NCI-H526 (cell line): Measurements from ENCODE around the gene SETBP1.

Experiments used
- DNase-seq, 2 experiments: peaks; one replicate each; lab custom pipeline; 2025; lab: John Stamatoyannopoulos, UW

Gene SETBP1

GRCh38 chr18:45069546-45069945 is 388.9 kb downstream of the SETBP1 start:
- DNase-seq = no peak

- DNase-seq = no peak
Measured at GRCh38 chr18:45071956-45072355, 391.3 kb downstream of the SETBP1 start.

GRCh38 chr18:45073556-45073955 is 392.9 kb downstream of the SETBP1 start:
- DNase-seq = no peak

- no peak for DNase-seq
Measured at GRCh38 chr18:45081566-45082181, 401.0 kb downstream of the SETBP1 start.

DNA sequence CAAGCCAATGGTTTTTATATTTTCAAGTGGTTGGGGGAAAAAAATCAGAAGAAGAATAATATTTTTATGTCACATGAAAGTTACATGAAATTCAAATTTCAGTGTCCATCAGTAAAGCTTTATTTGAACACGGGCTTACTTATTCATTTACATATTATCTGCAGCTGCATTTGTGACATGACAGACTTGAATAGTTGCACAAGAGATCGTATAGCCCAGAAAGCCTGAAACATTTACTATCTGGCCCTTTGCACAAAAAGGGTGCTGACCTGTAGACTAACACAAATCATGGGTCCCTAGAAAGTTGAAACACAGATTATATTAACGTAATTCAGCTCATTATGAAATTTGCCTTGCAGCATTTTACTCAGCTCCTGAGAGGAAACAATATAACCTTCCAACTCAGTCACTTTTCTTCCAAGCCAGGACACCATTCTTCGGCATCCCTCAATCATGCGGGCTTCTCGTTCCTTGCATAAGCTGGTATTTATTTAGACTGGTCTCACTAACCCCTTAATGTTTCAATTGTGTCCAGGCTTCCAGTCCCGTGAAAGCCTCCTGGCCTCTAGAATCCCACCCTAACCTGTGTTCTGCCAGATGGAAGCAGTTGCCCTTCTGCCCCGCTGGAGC is 402.7 kb downstream of the SETBP1 start:
- DNase-seq = peak in 1 of 2 experiments; percentile 6

DNA sequence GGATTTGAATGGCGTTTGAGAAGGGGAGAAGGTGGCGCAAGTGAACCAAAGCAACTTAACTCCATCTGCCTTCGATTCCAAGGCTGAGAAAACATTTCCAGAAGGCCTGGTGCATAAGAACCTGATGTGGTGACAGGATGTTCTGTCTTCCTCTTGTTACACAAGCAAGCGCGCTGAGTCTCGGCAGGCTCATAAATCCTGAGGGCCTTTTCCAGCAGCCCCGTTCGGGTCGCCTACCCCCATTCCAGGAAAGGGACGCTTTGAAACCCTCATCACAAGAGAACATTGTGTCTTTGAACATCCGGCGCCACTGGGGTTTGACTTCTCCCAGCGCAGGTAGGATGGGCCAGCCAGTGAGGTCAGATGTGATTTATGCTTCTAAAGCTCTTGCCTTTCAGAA is 403.5 kb downstream of the SETBP1 start:
- DNase-seq = no peak

- DNase-seq = no peak
Measured at GRCh38 chr18:45085916-45086624, 405.4 kb downstream of the SETBP1 start.

GRCh38 chr18:45086777-45087176 is 406.1 kb downstream of the SETBP1 start:
- DNase-seq = no peak

DNA sequence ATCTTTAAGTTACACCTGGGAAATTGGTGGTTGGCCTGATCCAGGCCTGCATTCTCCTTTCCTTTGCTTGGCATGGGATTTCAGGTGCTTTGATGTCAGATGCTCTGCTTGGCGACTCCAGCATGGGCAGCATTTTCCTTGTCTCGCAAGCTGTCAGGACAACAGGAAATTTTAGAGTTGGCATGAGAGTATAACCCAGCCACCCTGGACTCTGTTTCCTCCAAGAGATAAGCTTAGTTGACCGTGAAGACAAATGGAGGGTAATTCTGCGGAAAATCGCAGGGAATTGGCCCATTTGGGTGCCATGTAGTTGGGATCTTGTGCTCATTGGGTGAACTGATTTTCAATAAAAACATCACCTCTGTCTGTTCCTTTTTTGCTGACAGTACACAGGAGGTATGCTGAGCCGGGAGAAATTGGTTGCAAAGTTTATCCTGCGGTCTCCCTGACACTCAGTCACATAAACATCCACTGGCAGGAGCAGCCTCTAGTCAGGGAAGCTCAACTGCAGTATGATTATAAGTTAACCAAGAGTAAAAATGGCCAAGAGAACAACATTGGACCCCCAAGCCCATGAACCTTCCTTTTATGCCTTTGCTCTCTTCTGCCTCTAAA is 409.9 kb downstream of the SETBP1 start:
- DNase-seq = no peak

GRCh38 chr18:45100321-45101105 is 419.8 kb downstream of the SETBP1 start:
- DNase-seq = no peak

- no peak for DNase-seq
Measured at GRCh38 chr18:45102126-45102525, 421.4 kb downstream of the SETBP1 start.

DNA sequence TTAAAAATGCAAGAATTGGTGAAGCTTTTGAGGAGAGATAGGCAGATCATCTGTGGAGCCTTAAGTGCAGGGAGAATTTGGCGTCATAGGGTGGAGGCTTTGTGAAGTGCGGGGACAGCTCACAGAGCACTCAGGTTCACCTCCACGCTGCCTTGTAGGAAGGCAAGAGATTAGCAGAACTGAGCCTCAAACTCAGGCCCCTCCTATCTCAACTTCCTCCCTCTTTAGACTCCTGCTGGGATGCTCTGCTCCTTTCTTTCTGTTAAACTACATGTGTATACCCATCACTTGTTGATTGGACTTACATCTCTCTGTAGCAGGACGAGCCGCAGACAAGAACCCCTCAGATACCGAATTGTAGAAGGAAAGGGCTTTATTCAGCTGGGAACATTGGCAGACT is 422.2 kb downstream of the SETBP1 start:
- DNase-seq = no peak

- DNase-seq = no peak
Measured at GRCh38 chr18:45103319-45104048, 422.8 kb downstream of the SETBP1 start.

- no peak for DNase-seq
Measured at GRCh38 chr18:45104049-45104395, 423.3 kb downstream of the SETBP1 start.

DNA sequence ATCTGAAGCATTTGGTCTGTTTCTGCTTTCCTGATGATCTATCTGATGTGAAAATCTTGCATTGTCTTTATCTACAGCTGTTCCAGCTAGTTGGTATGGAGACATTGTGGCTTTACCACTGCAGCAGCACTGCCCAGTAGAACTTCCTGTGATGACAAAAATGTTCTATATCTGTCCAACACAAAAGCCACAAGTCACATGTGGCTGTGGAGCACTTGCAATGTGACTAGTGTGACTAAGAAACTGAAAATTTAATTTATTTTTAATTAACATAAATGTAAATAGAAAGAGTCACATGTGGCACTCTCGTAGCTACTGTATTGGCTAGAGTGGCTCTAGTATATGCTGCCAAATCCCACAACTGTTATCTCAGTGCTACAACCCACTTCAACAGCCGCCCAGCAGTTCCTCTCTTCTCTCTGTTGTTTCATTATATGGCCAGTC is 425.7 kb downstream of the SETBP1 start:
- DNase-seq = no peak

DNA sequence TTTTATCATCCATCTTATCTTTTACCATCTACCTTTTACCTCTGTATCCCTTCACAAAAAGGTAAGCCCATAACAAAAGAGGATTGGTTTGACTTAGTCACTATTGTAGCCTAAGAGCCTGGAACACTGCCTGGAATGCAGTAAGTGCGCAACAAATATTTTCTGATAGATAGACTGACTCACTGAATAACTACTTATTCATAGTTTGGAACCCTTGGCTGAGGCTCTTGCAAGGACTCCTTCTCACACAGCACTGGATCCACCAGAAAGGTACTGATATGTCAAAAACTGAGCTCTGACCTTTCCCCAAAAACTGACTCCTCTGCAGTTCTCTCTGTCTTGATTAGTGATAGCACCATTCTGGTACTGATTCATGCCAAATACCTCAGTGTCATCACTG is 426.7 kb downstream of the SETBP1 start:
- no peak for DNase-seq

DNA sequence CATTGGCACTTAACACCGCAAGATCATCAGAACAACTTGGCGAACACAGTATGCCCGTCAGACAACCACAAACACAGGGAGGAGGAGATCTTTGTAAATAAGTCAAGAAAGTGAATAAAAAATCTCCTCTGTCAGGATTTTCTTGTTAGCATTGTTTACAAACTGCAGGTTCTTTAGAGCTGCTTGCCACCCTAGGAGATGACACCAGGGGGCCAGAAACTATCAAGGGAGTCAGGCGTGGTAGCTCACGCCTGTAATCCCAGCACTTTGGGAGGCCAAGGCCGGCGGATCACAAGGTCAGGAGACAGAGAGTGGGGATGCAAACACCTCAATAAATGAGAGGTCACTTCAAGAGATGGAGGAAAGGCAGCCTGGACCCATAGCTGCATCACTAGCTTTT is 428.1 kb downstream of the SETBP1 start:
- DNase-seq = no peak

DNA sequence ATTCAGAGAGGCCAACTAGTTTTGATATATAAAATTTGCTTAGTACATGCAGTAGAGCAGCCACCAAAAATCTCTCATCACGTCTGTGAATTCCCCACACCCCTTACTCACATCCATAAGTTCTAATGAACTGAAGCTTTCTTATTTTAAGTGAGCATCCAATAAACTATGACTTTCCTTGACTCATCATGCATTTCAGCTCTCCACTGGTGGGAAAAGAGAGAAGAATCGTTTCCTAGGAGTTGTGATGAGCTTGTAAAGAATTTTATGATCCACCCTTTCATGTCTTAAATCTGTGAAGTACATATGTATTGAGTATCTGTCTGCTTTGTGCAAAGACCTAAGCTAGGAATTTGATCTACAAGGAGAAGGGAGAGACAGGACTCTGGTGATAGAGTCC is 428.6 kb downstream of the SETBP1 start:
- DNase-seq = no peak

GRCh38 chr18:45109706-45110105 is 429.0 kb downstream of the SETBP1 start:
- DNase-seq = no peak

- no peak for DNase-seq
Measured at GRCh38 chr18:45110577-45111501, 430.2 kb downstream of the SETBP1 start.

DNA sequence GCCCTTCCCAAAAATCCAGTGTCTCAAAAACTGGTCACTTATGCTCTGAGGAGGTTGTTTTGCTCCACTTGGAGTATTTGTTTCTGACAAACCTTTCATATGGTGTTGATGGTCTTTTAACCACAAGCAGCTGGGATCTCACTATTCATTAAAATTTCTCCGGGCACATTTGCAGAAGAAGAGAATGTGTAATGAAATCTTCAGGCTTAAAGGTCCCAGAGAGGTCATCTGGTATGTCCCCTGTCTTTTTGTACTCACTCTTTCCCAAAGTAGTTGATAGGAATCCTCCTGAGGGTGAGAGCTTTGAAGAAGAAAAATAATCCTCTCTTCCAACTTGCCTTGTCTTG is 430.8 kb downstream of the SETBP1 start:
- DNase-seq = no peak
